Body of pancreas (tissue), 4 donors: ENCODE measurements around the gene SURF4. TPM values are rescaled to one million over a fixed set of nuclear protein-coding genes. Genes with fewer than 3 reads are reported as not detected.

Experiments
- ATAC-seq: fragments of 150-250 bp; one replicate; pipeline ENCODE4 v1.9.1; 2016
- DNase-seq, 4 donors: peaks; one replicate each; pipeline ENCODE4 v3.0.0-alpha.2; 2019
- H3K27ac ChIP-seq, 4 donors: fragments of 200-600 bp; sonication (generic); 1 replicate in 3 of 4; 2 replicates in 1 of 4; pipeline versions ENCODE4 v1.5.1 to v1.6.1; 2016 to 2019; ENCODE audit warnings: mild to moderate bottlenecking in 1 of 4, mixed read lengths in 1 of 4, moderate library complexity in 1 of 4
- H3K27me3 ChIP-seq, 2 donors: fragments of 200-600 bp; sonication (generic); one replicate each; pipeline ENCODE4 v1.6.0; 2016; ENCODE audit warnings: mild to moderate bottlenecking in 1 of 2
- H3K36me3 ChIP-seq, 2 donors: fragments of 200-600 bp; sonication (generic); replicated peaks in 1 of 2; 2 replicates each; pipeline ENCODE4 v1.5.1; 2016; ENCODE audit warnings: low read depth in 2 of 2; ENCODE audit not compliant: insufficient read depth in 1 of 2
- H3K4me1 ChIP-seq: fragments of 200-600 bp; sonication (generic); one replicate; pipeline ENCODE4 v1.6.0; 2016
- H3K4me3 ChIP-seq, 2 donors: fragments of 200-600 bp; sonication (generic); 1 replicate in 1 of 2; 2 replicates in 1 of 2; pipeline ENCODE4 v1.5.1; 2016 to 2019
- H3K9me3 ChIP-seq, 3 donors: fragments of 200-600 bp; sonication (generic); 1 replicate in 2 of 3; 2 replicates in 1 of 3; pipeline ENCODE4 v1.5.1; 2016
- CTCF ChIP-seq, 7 experiments: fragments of 450-650 bp in 4 of 7; fragments of 200-600 bp in 3 of 7; sonication (generic) in 3 of 7; IDR thresholded peaks; one replicate each; pipeline ENCODE4 v1.5.1; 2016 to 2019; ENCODE audit warnings: antibody characterized with exemption in 7 of 7
- POLR2A ChIP-seq, 3 donors: fragments of 450-650 bp; IDR thresholded peaks; one replicate each; pipeline ENCODE4 v1.6.1; 2016; ENCODE audit warnings: antibody characterized with exemption in 3 of 3, mild to moderate bottlenecking in 2 of 3
- WGBS, 2 donors: methylation state at CpG; one replicate each; pipeline ENCODE4 v1.1.5; 2017; 5-methylcytosine and 5-hydroxymethylcytosine counted together
- intact Hi-C: fragments of 100-400 bp; cut with DNase I; formaldehyde crosslinking; loops from one replicate; pipeline ENCODE4 v1.15.1; 2023
- total RNA-seq, 2 donors: library from RNA; depleted of rRNA; stranded (reverse); fragments of >200 nt; gene quantifications; one replicate each; pipeline ENCODE4 v1.1.0, GENCODE V29; 2016

Gene SURF4
- total RNA-seq, 2 donors from 2014 or later = 93.9 to 109 TPM

GRCh38 chr9:133417541-133418461 lies 41.9 kb upstream of the SURF4 start, which contains the start of gene REXO4:
Gene REXO4, minus strand, starts transcription at chr9:133418010. Its CDS starts 166 bp downstream, at chr9:133417844.
- H3K36me3 ChIP-seq = peaks cover 0 to 8% of the 10 kb centered on the region in 2 donors
- H3K4me3 ChIP-seq = peak within 1 kb of the TSS; percentile 71 to 88
- H3K27me3 ChIP-seq = no peaks in the 10 kb centered on the region
- DNase-seq (peak; percentile 77 to 83 (median 80)), ATAC-seq (peak; percentile 94)
- H3K27ac ChIP-seq = peak within 1 kb of the TSS; percentile 47 to 81 (median 73)
- H3K9me3 ChIP-seq = no peaks in the 10 kb centered on the region
- peaks cover 32% of the 10 kb centered on the region for H3K4me1 ChIP-seq
- 0 to 1% methylated on average over 28 to 75 of the region's 75 CpGs for WGBS, 2 donors
- intact Hi-C loops = no loop called here
- TF ChIP-seq POLR2A (IDR thresholded peaks at IDR 0.05) (peak in 2 of 3 donors; percentile 57 to 66), CTCF (IDR thresholded peaks at IDR 0.05) (no peak)

- WGBS, 2 donors = 43 to 78% methylated on average over 1 of the region's 1 CpG
- ATAC-seq = no peak
- Histone ChIP-seq H3K4me3 (no peak overlapping the region), H3K36me3 (peaks cover 0 to 14% of the 10 kb centered on the region in 2 donors), H3K27ac (no peak overlapping the region), H3K27me3 (no peaks in the 10 kb centered on the region), H3K9me3 (no peaks in the 10 kb centered on the region), H3K4me1 (peaks cover 32% of the 10 kb centered on the region)
- no peak for TF ChIP-seq POLR2A (IDR thresholded peaks at IDR 0.05)
- no peak for TF ChIP-seq CTCF (IDR thresholded peaks at IDR 0.05)
- no peak for DNase-seq
- intact Hi-C loops = no loop called here
Observed at GRCh38 chr9:133415170-133415569, 39.3 kb upstream of the SURF4 start.

GRCh38 chr9:133408042-133408441 lies 32.2 kb upstream of the SURF4 start:
- no peak overlapping the region for H3K4me3 ChIP-seq
- peaks cover 0 to 15% of the 10 kb centered on the region in 2 donors for H3K36me3 ChIP-seq
- no peak for DNase-seq
- H3K4me1 ChIP-seq = no peaks in the 10 kb centered on the region
- ATAC-seq = no peak
- no peak for TF ChIP-seq POLR2A (IDR thresholded peaks at IDR 0.05)
- no peak for TF ChIP-seq CTCF (IDR thresholded peaks at IDR 0.05)
- H3K27me3 ChIP-seq = no peaks in the 10 kb centered on the region
- no peak overlapping the region for H3K27ac ChIP-seq
- no peaks in the 10 kb centered on the region for H3K9me3 ChIP-seq
- WGBS, 2 donors = 95 to 100% methylated on average over 1 of the region's 1 CpG
- intact Hi-C loops = loop anchor here (5.0 kb wide), 1 partner anchor 79 kb away; no protein-coding TSS in a partner anchor

GRCh38 chr9:133406480-133407307 lies 30.8 kb upstream of the SURF4 start:
- TF ChIP-seq CTCF (IDR thresholded peaks at IDR 0.05) (peak; percentile 81 to 92 (median 89)), POLR2A (IDR thresholded peaks at IDR 0.05) (no peak)
- intact Hi-C loops = loop anchor here (5.0 kb wide), 1 partner anchor 81 kb away; no protein-coding TSS in a partner anchor
- Histone ChIP-seq H3K27ac (no peak overlapping the region), H3K4me3 (no peak overlapping the region), H3K4me1 (no peaks in the 10 kb centered on the region), H3K27me3 (no peaks in the 10 kb centered on the region), H3K36me3 (peaks cover 0 to 15% of the 10 kb centered on the region in 2 donors), H3K9me3 (no peaks in the 10 kb centered on the region)
- ATAC-seq = peak; percentile 86
- 42 to 67% methylated on average over 9 to 24 of the region's 24 CpGs for WGBS, 2 donors
- peak; percentile 79 to 81 (median 81) for DNase-seq
